Testis (tissue), 3 donors: ENCODE data around the gene CARD9. TPM values are rescaled to one million over a fixed set of nuclear protein-coding genes. Genes with fewer than 3 reads are reported as not detected.

ENCODE experiments used
- DNase-seq: peaks from one replicate; pipeline ENCODE4 v3.0.0-alpha.2; 2019
- H3K27ac ChIP-seq, 2 donors: fragments of 200-600 bp; sonication (generic); one replicate each; pipeline ENCODE4 v1.5.1; 2019
- H3K27me3 ChIP-seq: fragments of 200-600 bp; sonication (generic); one replicate; pipeline ENCODE4 v1.5.1; 2019
- H3K36me3 ChIP-seq: fragments of 200-600 bp; sonication (generic); one replicate; pipeline ENCODE4 v1.5.1; 2017; ENCODE audit warnings: low read depth; ENCODE audit errors: missing control alignments
- H3K4me1 ChIP-seq: fragments of 200-600 bp; sonication (generic); one replicate; pipeline ENCODE4 v1.5.1; 2019
- H3K4me3 ChIP-seq, 2 donors: fragments of 200-600 bp; sonication (generic); one replicate each; pipeline ENCODE4 v1.5.1; 2017 to 2019
- H3K9me3 ChIP-seq: fragments of 200-600 bp; sonication (generic); one replicate; pipeline ENCODE4 v1.5.1; 2017
- POLR2A ChIP-seq: fragments of 450-650 bp; IDR thresholded peaks from one replicate; pipeline ENCODE4 v1.6.1; 2017; ENCODE audit warnings: antibody characterized with exemption, mild to moderate bottlenecking, moderate library complexity
- WGBS, 2 donors: methylation state at CpG; one replicate each; pipeline ENCODE4 v1.1.5; 2018; 5-methylcytosine and 5-hydroxymethylcytosine counted together
- intact Hi-C: fragments of 100-400 bp; cut with DNase I; formaldehyde crosslinking; loops from one replicate; pipeline ENCODE4 v1.15.1; 2023; ENCODE audit warnings: low total_unique reads
- polyA plus RNA-seq: library from polyadenylated mRNA; stranded (reverse); fragments of 350-450 nt; fragmentation: Illumina TruSeq; extraction: RNeasy Lipid Tissue Mini Kit (QIAGEN cat#74804); gene quantifications from one replicate; pipeline ENCODE4 v1.2.3, GENCODE V29; 2014; ENCODE audit warnings: low read depth, low replicate concordance; ENCODE audit not compliant: insufficient read depth
- total RNA-seq, 2 donors: library from RNA; depleted of rRNA; stranded (reverse); fragments of >200 nt; gene quantifications; one replicate each; pipeline ENCODE4 v1.2.3, GENCODE V29; 2016
- TF ChIP-seq, protein P1 (sequence below), 3 experiments: fragments of 450-650 bp in 2 of 3; fragments of 200-600 bp in 1 of 3; sonication (generic) in 1 of 3; IDR thresholded peaks; one replicate each; pipeline ENCODE4 v1.5.1; 2016 to 2019; ENCODE audit warnings: antibody characterized with exemption in 3 of 3, mild to moderate bottlenecking in 2 of 3, moderate library complexity in 1 of 3

Gene CARD9
- total and polyA plus RNA-seq, 3 donors from 2014 or later, result 1.8 to 3.7 (median 3.5) TPM

DNA sequence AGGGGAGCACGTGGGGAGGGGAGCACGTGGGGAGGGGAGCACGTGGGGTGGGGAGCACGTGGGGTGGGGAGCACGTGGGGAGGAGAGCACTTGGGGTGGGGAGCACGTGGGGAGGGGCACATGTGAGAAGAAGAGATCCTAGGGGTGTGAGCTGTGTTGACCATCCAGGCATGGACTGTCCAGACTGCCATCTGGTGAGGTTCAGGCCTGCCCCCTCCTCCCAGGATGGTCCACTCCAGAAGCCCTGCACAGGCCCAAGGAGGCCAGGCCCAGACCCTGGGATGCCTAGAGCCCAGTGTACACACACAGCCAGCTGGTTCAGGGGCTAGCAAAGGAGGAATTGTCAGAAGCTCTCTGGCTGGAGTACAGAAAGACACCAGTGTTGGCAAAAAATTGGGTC is 24.2 kb upstream of the CARD9 start:
- Histone ChIP-seq H3K4me3 (no peak overlapping the region), H3K9me3 (no peaks in the 10 kb centered on the region), H3K27ac (no peak overlapping the region), H3K27me3 (no peaks in the 10 kb centered on the region), H3K4me1 (peaks cover 13% of the 10 kb centered on the region), H3K36me3 (no peaks in the 10 kb centered on the region)
- TF ChIP-seq, protein P1, sequence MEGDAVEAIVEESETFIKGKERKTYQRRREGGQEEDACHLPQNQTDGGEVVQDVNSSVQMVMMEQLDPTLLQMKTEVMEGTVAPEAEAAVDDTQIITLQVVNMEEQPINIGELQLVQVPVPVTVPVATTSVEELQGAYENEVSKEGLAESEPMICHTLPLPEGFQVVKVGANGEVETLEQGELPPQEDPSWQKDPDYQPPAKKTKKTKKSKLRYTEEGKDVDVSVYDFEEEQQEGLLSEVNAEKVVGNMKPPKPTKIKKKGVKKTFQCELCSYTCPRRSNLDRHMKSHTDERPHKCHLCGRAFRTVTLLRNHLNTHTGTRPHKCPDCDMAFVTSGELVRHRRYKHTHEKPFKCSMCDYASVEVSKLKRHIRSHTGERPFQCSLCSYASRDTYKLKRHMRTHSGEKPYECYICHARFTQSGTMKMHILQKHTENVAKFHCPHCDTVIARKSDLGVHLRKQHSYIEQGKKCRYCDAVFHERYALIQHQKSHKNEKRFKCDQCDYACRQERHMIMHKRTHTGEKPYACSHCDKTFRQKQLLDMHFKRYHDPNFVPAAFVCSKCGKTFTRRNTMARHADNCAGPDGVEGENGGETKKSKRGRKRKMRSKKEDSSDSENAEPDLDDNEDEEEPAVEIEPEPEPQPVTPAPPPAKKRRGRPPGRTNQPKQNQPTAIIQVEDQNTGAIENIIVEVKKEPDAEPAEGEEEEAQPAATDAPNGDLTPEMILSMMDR (IDR thresholded peaks at IDR 0.05), result no peak
- TF ChIP-seq POLR2A, result no peak
- 69 to 73% methylated on average over 6 of the region's 6 CpGs for WGBS, 2 donors
- intact Hi-C loops, result no loop called here
- DNase-seq, result no peak

DNA sequence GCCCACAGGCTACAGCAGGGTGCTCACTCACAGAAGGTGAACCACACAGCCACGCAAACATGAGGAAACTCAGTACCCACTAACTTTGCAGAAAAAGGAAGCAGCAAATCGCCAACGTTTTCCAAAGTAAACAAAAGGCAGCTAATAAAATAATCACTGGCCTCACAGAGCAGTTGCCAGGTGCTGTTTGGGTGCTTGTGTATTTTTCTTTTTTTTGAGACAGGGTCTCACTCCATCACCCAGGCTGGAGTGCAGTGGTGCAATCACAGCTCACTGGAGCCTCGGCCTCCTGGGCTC is 22.7 kb upstream of the CARD9 start:
- Histone ChIP-seq H3K27ac (no peak overlapping the region), H3K4me3 (no peak overlapping the region), H3K4me1 (peaks cover 13% of the 10 kb centered on the region), H3K36me3 (no peaks in the 10 kb centered on the region), H3K27me3 (no peaks in the 10 kb centered on the region), H3K9me3 (no peaks in the 10 kb centered on the region)
- intact Hi-C loops, result no loop called here
- DNase-seq, result no peak
- 86 to 94% methylated on average over 4 of the region's 4 CpGs for WGBS, 2 donors
- TF ChIP-seq, protein P1 (IDR thresholded peaks at IDR 0.05), result no peak
- TF ChIP-seq POLR2A, result no peak

DNA sequence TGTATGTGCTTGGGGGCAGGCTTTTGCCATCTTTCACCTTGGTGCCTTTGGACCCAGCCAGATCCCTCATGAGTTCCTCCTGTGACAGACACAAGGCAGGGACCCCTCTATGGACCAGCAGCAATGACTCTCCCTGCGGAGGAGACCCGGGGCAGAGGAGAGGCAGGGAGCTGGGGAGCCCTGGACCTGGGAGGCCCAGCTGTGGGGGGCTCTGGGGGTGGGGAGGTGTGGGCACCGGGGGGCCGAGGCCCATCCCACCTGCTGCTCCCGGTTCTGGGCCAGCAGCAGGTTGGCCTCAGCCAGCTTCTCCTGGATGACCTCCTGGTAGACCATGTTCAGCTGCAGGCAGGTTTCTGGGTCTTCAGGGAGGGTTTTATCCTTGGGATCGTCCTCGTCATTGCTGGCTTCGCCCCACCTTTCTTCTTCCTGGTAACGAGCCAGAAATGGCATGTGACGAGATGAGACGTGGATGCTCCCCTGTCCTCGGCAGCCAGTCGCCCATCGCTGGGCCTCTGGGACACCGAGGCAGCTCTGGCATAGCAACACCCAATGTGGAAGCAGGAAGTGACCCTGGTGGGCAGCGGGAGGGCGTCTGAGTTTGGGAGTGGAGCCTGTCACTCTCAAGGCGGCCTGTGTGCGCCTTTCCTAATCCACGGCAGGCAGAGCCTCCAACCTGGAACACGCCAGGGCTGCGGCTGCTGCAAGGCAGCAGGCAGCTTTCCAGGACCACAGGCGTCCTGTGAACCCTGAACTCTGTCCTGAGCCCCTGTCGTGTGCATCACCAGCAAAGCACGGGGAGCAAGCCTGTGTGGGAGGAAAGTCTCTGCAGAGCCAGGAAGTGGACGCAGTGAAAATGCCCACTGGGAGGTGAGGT is 22.1 kb upstream of the CARD9 start:
- Histone ChIP-seq H3K4me1 (peaks cover 11% of the 10 kb centered on the region), H3K36me3 (no peaks in the 10 kb centered on the region), H3K27me3 (no peaks in the 10 kb centered on the region), H3K4me3 (no peak overlapping the region), H3K9me3 (no peaks in the 10 kb centered on the region), H3K27ac (no peak overlapping the region)
- intact Hi-C loops, result no loop called here
- DNase-seq, result no peak
- 87 to 89% methylated on average over 13 to 25 of the region's 26 CpGs for WGBS, 2 donors
- TF ChIP-seq, protein P1 (IDR thresholded peaks at IDR 0.05), result no peak
- no peak for TF ChIP-seq POLR2A

DNA sequence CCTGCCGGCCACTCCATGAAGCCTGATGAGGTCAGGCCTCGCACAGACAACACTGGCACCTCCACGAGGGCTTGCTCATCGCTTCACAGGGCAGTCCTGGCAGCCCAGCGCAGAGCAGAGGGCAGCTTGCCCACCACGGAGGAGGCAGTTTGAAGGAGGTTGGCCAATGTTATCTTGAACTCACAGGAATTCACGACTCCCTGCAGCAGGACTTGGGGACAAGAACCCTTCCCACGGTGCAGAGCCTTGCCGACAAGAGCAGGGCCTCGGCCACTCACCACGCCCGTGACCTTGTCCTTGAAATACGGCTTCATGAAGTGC is 21.5 kb upstream of the CARD9 start:
- TF ChIP-seq POLR2A, result no peak
- TF ChIP-seq, protein P1 (IDR thresholded peaks at IDR 0.05), result no peak
- Histone ChIP-seq H3K36me3 (no peaks in the 10 kb centered on the region), H3K9me3 (no peaks in the 10 kb centered on the region), H3K27ac (no peak overlapping the region), H3K4me3 (no peak overlapping the region), H3K27me3 (no peaks in the 10 kb centered on the region), H3K4me1 (peaks cover 8% of the 10 kb centered on the region)
- WGBS, 2 donors, result 81 to 84% methylated on average over 13 of the region's 13 CpGs
- no peak for DNase-seq
- intact Hi-C loops, result no loop called here
